GM12892 (cell line): Measurements from ENCODE around the gene NSMF.

ENCODE experiments used
- POLR2A ChIP-seq: IDR thresholded peaks from 2 replicates; pipeline ENCODE4 v1.6.1; 2011; ENCODE audit warnings: low read depth, low read length, control low read depth
- POLR2AphosphoS5 ChIP-seq: IDR thresholded peaks from 2 replicates; pipeline ENCODE4 v1.6.1; 2011; ENCODE audit warnings: low read depth, low read length, control low read depth
- TAF1 ChIP-seq: IDR thresholded peaks from 2 replicates; pipeline ENCODE4 v1.6.1; 2011; ENCODE audit warnings: low read depth, mild to moderate bottlenecking, control low read depth, low read length, borderline replicate concordance

DNA sequence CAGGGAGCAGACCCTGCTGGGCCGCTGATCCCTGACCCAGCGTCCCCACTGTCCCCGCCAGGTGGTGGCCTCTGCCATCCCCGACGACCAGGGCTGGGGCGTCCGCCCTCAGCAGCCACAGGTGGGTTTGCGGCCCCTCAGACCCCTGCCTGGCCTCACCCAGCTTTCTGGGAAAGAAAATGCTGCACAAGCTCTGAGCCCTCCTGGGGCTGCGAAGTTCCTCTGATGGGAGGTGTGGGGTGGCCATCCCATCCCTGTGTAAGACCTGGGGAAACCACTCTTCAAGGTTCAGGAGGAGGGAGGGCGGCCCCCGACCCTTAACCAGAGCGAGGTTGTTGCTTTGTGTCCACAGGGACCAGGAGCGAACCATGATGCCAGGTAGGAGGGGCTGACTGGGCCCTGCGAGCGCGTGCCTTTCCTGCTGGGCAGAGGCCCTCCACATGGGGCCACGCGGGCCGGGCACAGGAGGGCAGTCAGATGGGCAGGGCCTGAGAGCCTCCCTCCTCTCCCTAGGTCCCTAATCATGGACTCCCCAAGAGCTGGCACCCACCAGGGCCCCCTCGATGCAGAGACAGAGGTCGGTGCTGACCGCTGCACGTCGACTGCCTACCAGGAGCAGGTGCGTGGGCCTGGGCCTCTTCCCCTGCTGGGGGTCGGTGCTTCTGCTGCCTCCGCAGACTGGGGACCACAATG lies 28.3 kb downstream of the NSMF start:
- TF ChIP-seq POLR2A: no peak
- no peak for TF ChIP-seq POLR2AphosphoS5
- no peak for TF ChIP-seq TAF1
